HPDE6-E6E7 (cell line): ENCODE measurements around the gene GYPC.
"Not testable (repeated sequence)": the region's sequence is repeated elsewhere in the genome, so short reads cannot be mapped to it uniquely, and the experiment has no call there.

ENCODE experiments used
- DNase-seq: peaks from one replicate; pipeline ENCODE4 v3.0.0; 2011; ENCODE audit warnings: missing footprints; ENCODE audit errors: extremely low spot score

GYPC gene

DNA sequence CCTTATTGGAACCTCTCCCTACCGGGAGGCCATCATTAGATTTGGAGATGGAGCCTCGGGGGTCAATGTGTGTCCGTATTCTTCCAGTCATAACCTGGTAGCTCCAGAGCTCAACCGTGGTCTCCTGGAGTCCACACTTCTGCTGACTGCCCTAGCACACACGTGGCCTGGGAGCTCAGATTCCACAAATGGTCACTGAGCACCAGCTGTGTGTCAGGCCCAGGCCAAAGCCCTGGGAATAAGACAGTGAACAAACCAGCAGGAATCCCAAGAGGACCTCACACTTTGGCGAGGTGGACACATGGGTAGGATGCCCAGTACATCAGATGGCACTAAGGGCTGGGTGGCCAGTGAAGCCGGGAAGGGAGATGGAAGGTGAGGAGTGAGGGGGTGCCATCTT, 15.5 kb downstream of the GYPC start:
- DNase-seq = no peak

DNA sequence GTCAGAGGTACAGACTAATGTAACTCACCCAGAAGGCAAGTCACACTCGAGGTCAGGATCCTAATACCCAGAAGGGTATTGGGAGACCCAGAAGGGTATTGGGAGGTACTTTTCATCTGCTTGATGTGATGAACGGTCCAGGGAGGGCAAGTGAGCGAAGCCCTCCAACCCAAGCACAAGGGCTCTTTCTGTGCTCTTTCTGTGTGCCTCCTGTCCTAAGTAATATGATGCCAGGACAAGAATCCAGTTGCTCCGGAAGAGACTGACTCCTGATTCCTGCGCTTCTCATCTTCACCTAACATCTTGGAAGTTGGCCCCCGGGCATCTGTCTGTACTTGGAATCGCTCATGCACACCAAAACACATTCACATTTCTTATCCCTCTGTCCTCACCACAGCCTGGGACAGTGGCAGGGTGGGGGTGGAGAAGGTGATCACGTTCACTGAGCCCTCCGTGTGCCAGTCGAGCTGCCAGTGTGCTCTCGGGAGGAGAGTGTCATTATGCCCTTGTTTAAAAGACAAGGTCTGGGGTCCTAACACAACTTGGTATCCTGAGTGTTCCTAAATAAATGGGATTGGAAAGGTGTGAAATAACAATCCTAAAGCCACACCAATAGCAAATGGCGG, 17.1 kb downstream of the GYPC start:
- no peak for DNase-seq

DNA sequence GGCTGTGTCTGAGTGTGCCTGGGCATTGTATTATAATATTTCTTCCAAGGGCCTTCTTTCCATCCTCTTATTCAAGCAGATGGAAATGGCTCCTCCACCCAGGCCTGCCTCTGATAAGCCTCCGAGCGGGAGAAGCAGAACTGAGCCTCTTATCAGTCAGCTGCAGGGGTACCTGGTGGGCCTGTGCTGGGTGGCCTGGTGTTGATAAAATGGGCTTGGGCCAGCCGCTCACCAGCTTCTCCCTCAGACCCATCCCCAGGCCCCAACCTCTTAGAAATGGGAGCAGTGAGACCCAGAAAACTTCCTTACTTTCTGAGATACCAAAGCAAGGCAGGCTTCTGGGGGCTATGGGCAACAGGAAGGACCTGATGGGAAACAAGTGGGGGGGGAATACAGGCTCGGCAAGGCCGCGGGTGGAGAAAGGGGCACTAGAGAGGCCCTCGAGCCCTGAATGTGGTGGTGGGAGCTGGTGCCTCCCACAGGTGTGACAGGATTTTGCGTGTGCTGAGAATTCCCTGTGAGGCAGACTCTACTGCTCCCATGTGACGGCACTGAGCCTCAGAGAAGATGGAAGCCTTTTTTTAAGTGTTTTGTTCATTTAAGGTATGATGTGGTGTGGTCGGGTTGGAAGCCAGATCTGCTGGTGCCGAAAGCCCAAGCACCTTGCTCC, 18.3 kb downstream of the GYPC start:
- no peak for DNase-seq

GRCh38 chr2:126675637-126676036, 19.7 kb downstream of the GYPC start:
- DNase-seq = no peak

DNA sequence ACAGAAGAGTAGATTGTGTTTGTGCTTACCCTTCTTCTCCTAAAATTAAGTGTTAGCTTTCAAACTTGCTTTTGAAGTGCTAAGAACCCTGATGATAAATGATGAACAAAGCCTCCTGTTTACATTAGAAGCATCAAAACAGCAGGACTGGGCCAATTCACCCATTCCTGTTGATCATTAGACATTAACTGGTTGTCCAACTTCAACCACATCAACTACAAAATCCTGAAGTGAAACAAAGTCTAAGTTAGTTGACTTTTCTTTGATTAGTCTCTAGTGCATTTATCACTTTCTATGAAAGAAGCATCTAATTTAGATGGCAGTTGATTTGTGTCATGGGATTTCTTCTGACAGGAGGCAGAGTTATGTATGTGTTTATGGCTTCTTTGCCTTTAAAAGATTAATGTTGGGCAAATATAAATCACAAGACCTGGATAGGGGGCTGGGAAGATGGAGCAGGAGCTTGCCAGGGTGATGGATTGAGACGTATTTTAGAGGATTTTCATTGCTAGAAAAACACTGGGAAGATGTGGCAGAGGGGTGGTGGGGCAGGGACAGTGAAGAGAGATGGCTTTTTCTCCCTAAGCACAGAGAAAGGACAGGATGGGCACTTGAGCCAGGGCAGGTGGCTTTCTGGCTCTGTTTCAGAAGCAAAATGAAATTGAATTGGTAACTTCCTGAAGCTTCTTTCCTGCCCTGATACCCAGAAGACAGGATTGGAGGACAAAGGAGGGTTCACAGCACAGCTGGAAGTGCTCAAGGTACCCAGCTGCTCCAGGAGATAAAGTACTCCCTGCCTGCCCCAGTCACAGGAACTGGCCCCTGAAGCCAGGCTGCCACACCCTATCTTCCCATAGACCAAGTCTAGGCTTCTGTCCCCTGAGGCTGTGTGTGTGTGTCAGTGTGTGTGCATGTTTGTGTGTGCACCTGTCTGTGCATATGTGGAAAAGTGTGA, 20.5 kb downstream of the GYPC start:
- no peak for DNase-seq

- DNase-seq = no peak
Measured at GRCh38 chr2:126677176-126677538, 21.2 kb downstream of the GYPC start.

DNA sequence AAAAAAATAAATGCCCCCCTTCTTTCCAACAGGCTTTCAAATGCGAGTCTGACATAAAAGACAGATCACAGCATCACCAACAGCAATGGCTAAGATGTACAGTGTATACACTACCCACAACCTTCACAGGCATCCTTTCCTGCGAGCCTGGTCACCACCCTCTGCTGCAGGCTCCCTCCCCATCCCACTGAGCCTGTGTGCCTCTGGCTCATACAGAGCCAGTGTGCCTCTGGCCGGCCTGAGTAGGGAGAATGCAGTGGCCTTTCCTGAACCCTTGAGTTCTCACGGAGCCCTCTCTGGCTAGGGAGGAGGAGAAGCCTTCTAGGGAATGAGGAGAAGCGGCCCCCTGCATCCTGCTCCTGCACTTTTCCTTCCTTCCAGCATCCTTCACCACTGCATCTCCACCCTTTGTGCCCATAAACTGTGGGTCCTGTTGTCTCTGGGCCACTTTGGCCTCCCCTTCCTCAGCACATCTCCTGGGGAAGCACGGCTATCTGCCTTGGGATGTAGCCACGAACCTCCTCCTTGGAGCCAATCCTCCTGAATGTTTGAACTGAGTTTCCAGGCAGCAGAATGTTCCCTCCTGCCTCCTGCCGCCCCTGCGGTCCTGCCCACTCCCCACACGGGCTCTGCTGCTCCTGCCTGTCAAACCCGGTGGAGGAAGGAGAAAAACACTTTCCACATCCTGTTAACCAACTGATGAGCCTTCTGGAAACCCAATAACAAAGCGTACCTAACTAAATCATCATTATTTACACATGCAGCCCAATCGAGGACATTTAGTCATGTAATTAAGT, 22.5 kb downstream of the GYPC start:
- DNase-seq = no peak

DNA sequence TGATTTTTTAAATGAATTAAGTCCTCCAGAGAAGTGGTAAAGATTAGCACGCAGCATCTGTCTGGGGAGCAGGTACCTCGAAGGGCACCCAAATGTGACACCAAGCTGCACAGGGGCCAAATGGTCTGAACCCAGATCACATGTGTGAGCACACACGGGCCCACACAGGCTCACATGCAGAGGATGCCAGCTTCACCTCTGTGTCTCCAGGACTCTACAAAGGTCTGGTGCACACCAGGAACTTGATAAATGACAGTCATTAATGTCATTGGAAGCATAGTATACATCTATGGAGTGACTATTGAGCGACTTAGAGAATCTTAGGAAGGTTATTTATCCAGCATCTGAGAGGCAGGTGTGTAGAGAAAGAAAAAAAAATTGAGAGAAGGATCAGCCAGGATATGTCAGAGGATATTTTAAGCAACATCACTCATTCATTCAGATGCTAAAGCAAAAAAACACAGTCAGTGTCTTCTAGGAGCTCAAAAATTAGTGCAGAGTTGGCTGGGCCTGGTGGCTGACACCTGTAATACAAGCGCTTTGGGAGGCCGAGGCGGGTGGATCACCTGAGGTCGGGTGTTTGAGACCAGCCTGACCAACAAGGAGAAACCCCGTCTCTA, 23.2 kb downstream of the GYPC start:
- DNase-seq = no peak

DNA sequence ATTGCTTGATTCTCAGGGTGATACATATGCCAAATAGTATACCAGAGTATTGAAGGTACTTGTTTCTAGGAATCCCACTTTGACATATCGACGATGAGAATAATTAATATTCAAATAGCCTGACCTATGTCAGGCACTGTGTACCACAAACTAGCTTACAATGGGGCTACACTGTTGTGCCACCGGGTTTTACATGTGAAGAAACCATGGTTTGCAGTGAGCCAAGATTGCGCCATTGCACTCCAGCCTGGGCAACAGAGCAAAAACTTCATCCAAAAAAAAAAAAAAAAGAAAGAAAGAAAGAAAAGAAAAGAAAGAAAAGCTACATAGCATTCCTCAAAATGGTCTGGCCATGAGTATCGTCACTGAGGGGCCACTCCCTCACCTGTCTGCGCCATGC, 25.5 kb downstream of the GYPC start:
- DNase-seq = no peak

GRCh38 chr2:126685629-126686028, 29.7 kb downstream of the GYPC start:
- DNase-seq = no peak

DNA sequence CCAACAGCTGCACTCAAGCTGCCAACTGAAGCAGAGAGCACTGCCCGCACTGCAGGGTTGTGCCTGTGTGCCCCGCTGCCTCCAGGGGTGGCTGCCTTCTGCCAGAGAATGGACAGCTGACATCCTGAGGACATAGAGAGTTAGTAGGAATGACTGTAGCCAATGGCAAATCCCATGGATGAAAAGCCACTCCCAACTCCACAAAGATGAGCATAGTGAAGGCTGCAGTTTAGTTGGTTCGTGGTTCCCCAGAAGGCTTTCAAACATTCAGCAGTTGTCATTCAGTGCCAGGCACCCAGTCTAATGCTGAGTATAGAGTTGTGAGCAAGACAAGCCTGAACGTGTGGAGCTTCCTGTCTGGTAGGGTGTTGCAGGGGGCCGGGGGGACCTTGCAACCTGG, 30.3 kb downstream of the GYPC start:
- DNase-seq = no peak

GRCh38 chr2:126686841-126687485, 31.0 kb downstream of the GYPC start:
- no peak for DNase-seq

GRCh38 chr2:126687503-126687902, 31.5 kb downstream of the GYPC start:
- DNase-seq = no peak

DNA sequence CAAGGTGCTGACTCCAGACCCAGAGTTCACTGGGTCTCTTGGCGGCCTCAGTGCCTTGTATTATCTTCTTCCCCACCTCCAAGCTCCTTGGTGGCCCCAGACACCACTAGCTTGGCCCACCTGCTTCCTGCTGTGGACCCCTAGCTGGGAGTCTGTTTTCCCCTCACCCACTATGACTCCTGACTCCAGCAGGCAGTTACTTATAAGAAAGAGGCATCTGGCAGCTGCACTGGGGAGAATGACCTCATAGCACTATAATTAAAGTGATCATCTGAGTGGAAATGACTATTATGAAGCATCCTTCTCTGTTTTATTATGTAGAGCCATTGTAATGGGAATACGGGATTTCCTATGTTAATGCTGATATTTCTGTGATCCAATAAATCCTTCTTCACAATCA, 32.6 kb downstream of the GYPC start:
- DNase-seq = not testable (repeated sequence)

GRCh38 chr2:126692241-126692640, 36.3 kb downstream of the GYPC start:
- not testable (repeated sequence) for DNase-seq

GRCh38 chr2:126692934-126693592, 37.1 kb downstream of the GYPC start:
- not testable (repeated sequence) for DNase-seq

GRCh38 chr2:126696644-126697520, 40.9 kb downstream of the GYPC start:
- no peak for DNase-seq

DNA sequence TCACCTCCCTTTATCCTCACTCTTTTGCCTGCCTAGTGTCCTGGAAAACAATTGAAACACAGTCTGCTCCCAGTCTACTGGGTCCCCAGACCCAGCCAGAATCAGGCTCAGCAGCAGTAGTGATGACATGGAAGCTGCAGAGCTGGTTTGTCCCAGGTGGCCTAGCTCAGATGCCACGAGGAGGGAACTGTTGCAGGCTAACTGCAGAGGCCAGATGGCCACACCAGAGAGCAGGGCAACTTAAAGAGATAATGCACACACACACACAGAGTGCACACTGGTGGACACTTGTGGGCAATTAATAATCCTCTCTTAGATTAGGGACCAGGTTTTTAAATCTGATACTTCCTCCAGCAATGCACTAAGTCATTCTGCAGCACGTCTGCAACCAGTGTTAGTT, 42.4 kb downstream of the GYPC start:
- no peak for DNase-seq

DNA sequence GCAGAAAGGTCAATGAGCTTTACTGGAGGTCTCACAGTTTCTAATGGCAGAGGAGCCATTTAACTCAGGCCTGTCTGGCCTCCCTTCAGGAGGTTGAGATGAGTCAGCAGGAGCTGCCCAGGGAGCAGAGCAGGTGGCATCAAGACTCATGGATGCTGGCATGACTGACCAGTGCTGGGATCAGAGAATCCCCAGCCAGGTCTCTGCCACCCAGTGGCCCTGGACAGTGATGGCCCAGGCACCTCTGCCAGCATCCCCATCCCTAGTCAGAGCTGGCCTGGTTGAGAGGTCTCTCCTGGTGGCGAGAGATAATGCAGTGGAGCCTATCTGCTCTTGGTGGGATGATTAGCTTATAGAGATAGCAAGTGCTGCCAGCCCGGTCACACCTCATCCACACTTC, 43.1 kb downstream of the GYPC start:
- no peak for DNase-seq
